Colonic mucosa (tissue), 4 donors: ENCODE results near the gene CMTM1. TPM values are rescaled to one million over a fixed set of nuclear protein-coding genes. Genes with fewer than 3 reads are reported as not detected.

ENCODE experiments used
- DNase-seq: peaks from one replicate; pipeline ENCODE4 v3.0.0-alpha.2; 2020
- H3K27ac ChIP-seq: fragments of 200-600 bp; one replicate; pipeline ENCODE4 v1.8.0; 2021
- H3K27me3 ChIP-seq: fragments of 200-600 bp; one replicate; pipeline ENCODE4 v1.8.0; 2021
- H3K36me3 ChIP-seq: fragments of 200-600 bp; one replicate; pipeline ENCODE4 v1.8.0; 2021
- H3K4me1 ChIP-seq: fragments of 200-600 bp; one replicate; pipeline ENCODE4 v1.8.0; 2021; ENCODE audit warnings: mild to moderate bottlenecking
- H3K4me3 ChIP-seq: fragments of 200-600 bp; one replicate; pipeline ENCODE4 v1.8.0; 2021
- H3K9ac ChIP-seq, 2 donors: one replicate each; pipeline ENCODE4 v1.7.0; 2013; ENCODE audit warnings: control low read depth in 2 of 2, low read depth in 2 of 2, low read length in 2 of 2
- H3K9me3 ChIP-seq: fragments of 200-600 bp; one replicate; pipeline ENCODE4 v1.8.0; 2021
- CTCF ChIP-seq: fragments of 200-600 bp; IDR thresholded peaks from one replicate; pipeline ENCODE4 v1.8.0; 2022; ENCODE audit warnings: antibody characterized with exemption, mild to moderate bottlenecking
- intact Hi-C: fragments of 100-400 bp; cut with DNase I; formaldehyde crosslinking; loops from one replicate; pipeline ENCODE4 v1.14.1; 2022
- total RNA-seq, 2 donors: library from RNA; stranded (reverse); fragmentation: NEBNext Ultra II Directional in 1 of 2; extraction: Animal tissue kit (Norgen Biotek cat#: 25700) in 1 of 2; gene quantifications; one replicate each; pipeline ENCODE4 v1.2.1, GENCODE V29; 2021
- donor health status: healthy.
- donor health status: DM: no; HTN: no; CAD: no.
- donor health status: DM: no; HTN: no; CAD: no.

The CMTM1 gene
- total RNA-seq, 2 donors from 2014 or later = 5.1 to 9.4 TPM

GRCh38 chr16:66574531-66574930 lies 8.3 kb downstream of the CMTM1 start:
- no peak for DNase-seq
- Histone ChIP-seq H3K4me1 (peaks cover 5% of the 10 kb centered on the region), H3K27me3 (peaks cover 8% of the 10 kb centered on the region), H3K4me3 (no peak overlapping the region), H3K9ac (no peak overlapping the region), H3K27ac (no peak overlapping the region), H3K36me3 (no peaks in the 10 kb centered on the region), H3K9me3 (no peaks in the 10 kb centered on the region)
- TF ChIP-seq CTCF = no peak
- intact Hi-C loops = no loop called here

- H3K9me3 ChIP-seq = no peaks in the 10 kb centered on the region
- peaks cover 5% of the 10 kb centered on the region for H3K4me1 ChIP-seq
- peaks cover 9% of the 10 kb centered on the region for H3K27me3 ChIP-seq
- no peak overlapping the region for H3K4me3 ChIP-seq
- no peaks in the 10 kb centered on the region for H3K36me3 ChIP-seq
- TF ChIP-seq CTCF = no peak
- no peak for DNase-seq
- no peak overlapping the region for H3K9ac ChIP-seq
- intact Hi-C loops = no loop called here
- H3K27ac ChIP-seq = no peak overlapping the region
Observed at GRCh38 chr16:66575060-66575459, 8.8 kb downstream of the CMTM1 start.

- intact Hi-C loops = no loop called here
- no peak for TF ChIP-seq CTCF
- Histone ChIP-seq H3K27me3 (peaks cover 9% of the 10 kb centered on the region), H3K27ac (no peak overlapping the region), H3K36me3 (no peaks in the 10 kb centered on the region), H3K9me3 (no peaks in the 10 kb centered on the region), H3K9ac (no peak overlapping the region), H3K4me1 (peaks cover 5% of the 10 kb centered on the region), H3K4me3 (no peak overlapping the region)
- no peak for DNase-seq
Observed at GRCh38 chr16:66576296-66576695, 10.1 kb downstream of the CMTM1 start.

- DNase-seq = no peak
- peaks cover 9% of the 10 kb centered on the region for H3K27me3 ChIP-seq
- peaks cover 5% of the 10 kb centered on the region for H3K4me1 ChIP-seq
- intact Hi-C loops = no loop called here
- no peaks in the 10 kb centered on the region for H3K9me3 ChIP-seq
- TF ChIP-seq CTCF = no peak
- H3K4me3 ChIP-seq = peak within 1 kb of the TSS; percentile 24
- H3K36me3 ChIP-seq = no peaks in the 10 kb centered on the region
- H3K27ac ChIP-seq = no peak within 1 kb of the TSS
- H3K9ac ChIP-seq = peak within 1 kb of the TSS in 1 of 2 donors; percentile 29
Observed at GRCh38 chr16:66578651-66579531, 12.7 kb downstream of the CMTM1 start, which contains the start of gene CMTM2. Gene CMTM2, plus strand, starts transcription at chr16:66579463. Its CDS starts 145 bp downstream, at chr16:66579608.

GRCh38 chr16:66580605-66581209 lies 14.5 kb downstream of the CMTM1 start:
- no peak overlapping the region for H3K4me3 ChIP-seq
- H3K9ac ChIP-seq = no peak overlapping the region
- peaks cover 5% of the 10 kb centered on the region for H3K4me1 ChIP-seq
- H3K9me3 ChIP-seq = no peaks in the 10 kb centered on the region
- DNase-seq = no peak
- no peak overlapping the region for H3K27ac ChIP-seq
- intact Hi-C loops = no loop called here
- H3K27me3 ChIP-seq = peaks cover 9% of the 10 kb centered on the region
- TF ChIP-seq CTCF = no peak
- no peaks in the 10 kb centered on the region for H3K36me3 ChIP-seq
